ENCODE data around the gene USP28.

GRCh38 chr11:113760241-113760640 is 115.1 kb downstream of the USP28 start:
- TF ChIP-seq, protein P1, sequence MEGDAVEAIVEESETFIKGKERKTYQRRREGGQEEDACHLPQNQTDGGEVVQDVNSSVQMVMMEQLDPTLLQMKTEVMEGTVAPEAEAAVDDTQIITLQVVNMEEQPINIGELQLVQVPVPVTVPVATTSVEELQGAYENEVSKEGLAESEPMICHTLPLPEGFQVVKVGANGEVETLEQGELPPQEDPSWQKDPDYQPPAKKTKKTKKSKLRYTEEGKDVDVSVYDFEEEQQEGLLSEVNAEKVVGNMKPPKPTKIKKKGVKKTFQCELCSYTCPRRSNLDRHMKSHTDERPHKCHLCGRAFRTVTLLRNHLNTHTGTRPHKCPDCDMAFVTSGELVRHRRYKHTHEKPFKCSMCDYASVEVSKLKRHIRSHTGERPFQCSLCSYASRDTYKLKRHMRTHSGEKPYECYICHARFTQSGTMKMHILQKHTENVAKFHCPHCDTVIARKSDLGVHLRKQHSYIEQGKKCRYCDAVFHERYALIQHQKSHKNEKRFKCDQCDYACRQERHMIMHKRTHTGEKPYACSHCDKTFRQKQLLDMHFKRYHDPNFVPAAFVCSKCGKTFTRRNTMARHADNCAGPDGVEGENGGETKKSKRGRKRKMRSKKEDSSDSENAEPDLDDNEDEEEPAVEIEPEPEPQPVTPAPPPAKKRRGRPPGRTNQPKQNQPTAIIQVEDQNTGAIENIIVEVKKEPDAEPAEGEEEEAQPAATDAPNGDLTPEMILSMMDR (conservative IDR thresholded peaks at IDR 0.05; ENCODE audit: low read length): no peak
- TF ChIP-seq EZH2phosphoT487 (IDR thresholded peaks at IDR 0.05; ENCODE audit: borderline replicate concordance): no peak

Data from Loucy (cell line).